A549 (cell line): ENCODE measurements around the gene ZNF536.

Source experiments
- BHLHE40 ChIP-seq: IDR thresholded peaks from 2 replicates; pipeline ENCODE4 v1.6.1; 2012; ENCODE audit warnings: low read depth, low read length, inconsistent platforms
- EP300 ChIP-seq, 2 experiments: fragments of >200 bp; sonication (Bioruptor Twin); formaldehyde crosslinking; IDR thresholded peaks; 2 replicates in 1 of 2; 3 replicates in 1 of 2; pipeline ENCODE4 v1.6.1; 2016 to 2017
- FOXS1 ChIP-seq: fragments of 250-450 bp; sonication (Bioruptor Pico); IDR thresholded peaks from 2 replicates; pipeline ENCODE4 v1.5.0; 2020; ENCODE audit warnings: mild to moderate bottlenecking, moderate library complexity
- KDM5A ChIP-seq: fragments of 200-600 bp; sonication (generic); IDR thresholded peaks from 2 replicates; pipeline ENCODE4 v1.6.1; 2016; ENCODE audit warnings: antibody characterized with exemption, mild to moderate bottlenecking
- POLR2A ChIP-seq: IDR thresholded peaks from 2 replicates; pipeline ENCODE4 v1.6.1; 2012; ENCODE audit warnings: mild to moderate bottlenecking, low read length
- RFX5 ChIP-seq: fragments of 450-650 bp; IDR thresholded peaks from 2 replicates; pipeline ENCODE4 v1.7.1; 2014; ENCODE audit warnings: antibody characterized with exemption, mild to moderate bottlenecking, moderate library complexity

DNA sequence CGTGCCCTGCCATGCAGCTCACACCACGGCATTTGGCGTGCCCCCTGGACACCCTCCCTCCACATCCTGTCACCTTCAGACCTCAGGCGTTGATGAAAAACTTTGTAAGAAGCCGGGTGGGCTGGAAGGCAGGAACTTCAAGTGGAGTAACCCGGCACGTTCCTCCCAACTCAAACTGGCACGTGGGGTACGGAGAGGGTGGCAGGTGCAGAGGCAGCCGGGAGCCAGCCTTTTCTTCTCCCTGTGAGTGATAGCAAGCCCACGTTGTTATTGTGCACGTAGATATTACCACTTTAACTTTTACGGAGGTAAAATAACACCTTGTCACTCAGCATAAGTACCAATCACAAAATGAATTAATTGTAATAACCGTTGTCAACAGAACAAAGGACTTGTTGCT, 198.0 kb downstream of the ZNF536 start:
- TF ChIP-seq FOXS1 (CRISPR knock-in tag) (no peak), BHLHE40 (no peak), KDM5A (no peak), POLR2A (no peak), RFX5 (no peak), EP300 (IDR thresholded peaks at IDR 0.05) (no peak)
